HG02642 (cell line): ENCODE measurements around the gene BTBD2.

Experiments
- ATAC-seq: cut with Tn5 transposase; IDR thresholded peaks from one replicate; pipeline ENCODE4 v1.9.1; 2021; ENCODE audit warnings: mild to moderate bottlenecking; ENCODE audit not compliant: unreplicated experiment, poor library complexity

The BTBD2 gene

DNA sequence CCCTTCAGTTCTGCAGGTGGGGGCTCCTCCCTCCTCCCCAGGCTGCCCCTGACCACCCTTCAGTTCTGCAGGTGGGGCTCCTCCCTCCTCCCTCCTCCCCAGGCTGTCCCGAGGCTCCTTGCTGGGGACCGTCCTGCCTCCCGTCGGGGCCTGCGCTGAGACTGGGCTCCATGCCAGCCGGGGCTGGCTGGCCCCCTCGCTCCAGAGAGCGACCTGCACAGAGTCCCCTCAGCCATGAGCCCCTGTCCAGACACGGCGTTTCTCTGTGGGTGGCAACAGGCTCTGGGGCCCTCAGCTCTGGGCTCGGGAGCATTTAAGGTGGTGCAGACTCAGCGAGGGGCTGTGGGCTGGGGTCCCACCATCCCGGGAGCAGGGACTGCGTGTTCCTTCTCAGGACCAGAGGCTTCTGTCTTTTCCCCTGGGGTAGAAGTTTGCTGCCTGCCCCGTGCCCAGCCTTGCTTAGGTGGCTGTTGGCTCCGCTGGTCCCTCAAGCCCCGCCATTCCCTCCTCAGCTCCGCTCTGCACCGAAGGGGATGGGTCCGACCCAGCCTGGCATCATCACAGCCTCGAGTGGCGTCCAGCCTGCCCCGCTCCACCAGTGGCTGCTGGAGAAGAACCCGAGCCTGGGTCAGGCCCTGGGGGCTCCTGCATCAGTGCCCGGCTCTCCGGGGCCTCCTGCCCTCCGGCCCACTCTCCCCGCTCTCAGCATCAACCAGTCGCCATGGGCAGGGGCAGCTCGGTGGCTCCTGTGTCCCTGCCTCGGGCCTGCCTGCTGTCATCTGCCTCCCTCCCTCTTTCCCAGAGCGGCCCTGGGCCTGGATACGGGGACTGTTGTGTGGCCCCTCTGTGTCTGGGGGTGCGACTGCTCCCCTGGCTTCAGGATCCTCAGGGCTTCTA is 47.0 kb downstream of the BTBD2 start:
- ATAC-seq: no peak

DNA sequence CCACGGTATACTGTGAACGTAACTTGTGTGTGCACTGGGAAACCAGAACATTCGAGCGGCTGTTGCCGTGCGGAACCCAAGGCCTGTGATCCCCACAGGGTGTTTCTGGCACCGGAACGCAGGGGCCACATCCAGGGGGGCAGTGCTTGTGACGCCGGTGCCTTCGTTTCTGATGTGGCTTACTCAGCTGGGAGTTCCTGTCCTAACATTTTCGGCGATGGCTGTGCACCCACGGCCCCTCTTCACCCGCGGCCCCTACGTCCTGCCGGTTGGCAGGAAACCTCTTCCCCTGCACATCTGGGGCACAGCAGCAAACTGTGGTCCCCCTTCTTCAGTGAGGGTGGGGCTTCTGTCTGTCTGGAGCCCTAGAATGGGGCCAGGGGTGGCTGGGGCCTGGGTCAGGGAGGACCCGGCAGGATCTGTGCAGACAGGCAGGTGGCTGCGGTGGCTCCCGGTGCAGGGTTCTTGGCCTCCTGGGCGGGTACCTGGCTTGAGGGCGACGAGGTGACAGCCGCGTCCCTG is 48.4 kb downstream of the BTBD2 start:
- ATAC-seq: no peak

DNA sequence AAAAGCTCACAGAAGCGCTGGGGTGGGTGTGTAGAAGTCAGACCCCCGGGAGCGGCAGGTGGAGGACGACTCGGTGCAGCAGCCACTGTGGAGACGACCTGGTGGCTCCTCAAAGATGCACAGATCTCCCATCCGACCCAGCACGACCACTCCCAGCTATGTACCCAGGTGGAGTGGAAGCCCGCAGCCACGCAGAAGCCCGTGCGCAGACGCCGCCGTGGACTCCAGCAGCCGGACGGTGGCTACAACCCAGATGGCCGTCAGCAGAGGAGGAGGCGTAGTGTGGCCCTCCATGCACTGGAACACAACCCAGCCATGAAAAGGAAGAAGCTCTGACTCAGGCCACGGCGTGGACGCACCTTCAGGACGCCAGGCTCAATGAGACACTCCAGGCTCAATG is 52.8 kb downstream of the BTBD2 start:
- ATAC-seq: no peak

DNA sequence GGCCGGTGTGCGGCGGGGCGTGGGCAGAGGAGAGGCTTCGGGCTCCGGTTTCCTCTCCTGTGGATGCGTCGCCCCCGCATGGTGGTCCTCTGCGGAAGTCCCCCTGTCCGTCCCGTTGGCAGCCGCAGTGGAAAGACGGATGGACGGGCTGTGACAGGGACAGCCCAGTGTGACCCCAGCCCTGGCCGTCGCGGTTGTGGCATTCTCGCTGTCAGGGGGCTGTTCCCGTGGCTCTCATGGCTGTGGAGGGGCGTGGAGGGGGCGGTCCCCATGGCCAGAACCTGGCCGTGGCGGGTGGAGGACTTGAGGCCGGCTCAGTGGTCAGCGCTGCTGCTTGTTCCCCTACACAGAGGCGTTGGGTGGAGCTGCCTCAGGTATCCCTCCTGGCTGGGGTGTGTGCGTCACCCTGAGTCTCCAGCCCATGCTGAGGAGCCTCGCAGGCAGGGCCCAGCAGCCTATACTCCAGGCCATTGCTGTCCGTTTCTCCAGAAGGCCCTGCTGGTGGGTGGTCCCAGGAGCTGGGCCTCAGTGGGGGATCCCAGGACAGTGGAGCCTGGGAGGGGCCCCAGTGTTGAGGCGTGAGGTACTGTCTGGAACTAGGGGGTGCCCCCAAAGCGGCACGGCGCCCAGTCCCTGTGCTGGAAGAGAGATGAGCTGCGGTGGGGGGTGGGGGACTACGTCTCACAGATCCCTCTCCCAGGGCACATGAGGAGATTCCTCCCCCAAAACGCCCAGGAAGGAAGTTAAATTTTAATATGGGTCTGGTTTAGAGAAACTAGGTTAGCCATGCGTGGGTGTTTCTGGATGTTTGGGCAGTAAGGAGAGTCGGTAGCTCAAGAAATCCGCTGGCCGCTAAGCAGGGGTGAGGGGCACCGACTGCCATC is 54.3 kb downstream of the BTBD2 start:
- ATAC-seq: no peak

DNA sequence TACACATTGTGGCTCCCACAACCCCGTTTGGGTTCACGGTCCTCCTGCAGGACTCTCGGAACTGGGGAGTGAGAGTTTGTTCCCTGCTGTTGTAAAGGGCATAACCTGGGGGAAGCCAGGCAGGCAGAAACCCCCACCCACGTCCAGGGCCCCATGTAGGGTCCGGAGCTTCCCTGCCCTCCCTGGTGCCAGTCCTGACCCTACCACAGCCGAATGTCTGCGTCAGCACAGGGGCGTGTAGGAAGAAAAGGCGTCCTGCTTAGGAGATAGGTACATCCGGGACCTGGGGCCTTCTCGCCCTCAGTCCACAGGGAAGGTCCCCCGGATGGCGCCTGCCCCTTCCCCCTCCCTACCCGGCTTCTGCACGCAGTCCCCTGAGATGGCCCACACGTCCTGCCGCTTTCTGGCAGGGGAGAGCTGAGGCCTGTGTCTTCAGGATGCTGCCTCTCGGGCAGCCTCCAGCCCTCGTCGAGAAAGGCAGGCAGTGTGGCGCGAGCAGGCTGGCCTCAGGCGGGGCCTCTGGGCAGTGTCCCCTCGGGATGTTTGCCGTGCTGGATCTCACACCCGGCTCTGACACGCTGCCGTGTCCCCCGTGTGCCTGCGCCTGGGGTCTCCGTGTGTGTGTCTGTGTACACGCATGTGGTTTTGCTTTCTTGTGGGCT is 55.5 kb downstream of the BTBD2 start:
- ATAC-seq: no peak

DNA sequence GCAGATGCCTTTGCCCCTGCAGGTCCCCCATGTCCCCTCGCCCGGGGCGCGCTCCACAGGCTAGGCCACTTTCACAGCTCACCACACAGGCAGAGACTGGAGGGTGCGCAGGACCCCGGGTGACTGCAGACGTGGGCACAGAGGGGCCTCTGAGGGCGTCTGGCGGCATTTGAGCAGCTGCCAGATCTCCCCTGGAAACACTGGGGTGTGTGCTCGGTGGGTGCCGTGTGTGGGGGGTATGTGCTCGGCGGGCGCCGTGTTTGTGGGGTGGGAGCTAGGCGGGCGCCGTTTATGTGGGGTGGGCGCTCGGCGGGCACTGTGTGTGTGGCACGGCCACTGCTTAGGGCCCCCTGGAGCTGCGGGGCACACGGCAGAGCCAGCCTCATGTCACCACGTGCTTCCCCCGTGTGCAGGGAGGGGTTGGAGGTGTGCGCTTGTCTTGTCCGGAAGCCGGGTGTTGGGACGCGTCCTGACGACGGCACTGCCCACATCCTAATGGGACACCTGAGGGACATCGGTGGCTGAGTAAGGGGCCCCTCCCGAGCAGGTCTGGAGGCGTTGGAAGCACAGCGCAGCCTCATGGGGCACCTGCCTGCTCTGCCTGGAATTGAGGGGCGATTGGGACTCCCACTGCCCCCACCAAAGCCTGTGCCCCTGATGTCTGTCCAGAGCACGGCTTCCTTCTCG is 57.8 kb downstream of the BTBD2 start:
- no peak for ATAC-seq

DNA sequence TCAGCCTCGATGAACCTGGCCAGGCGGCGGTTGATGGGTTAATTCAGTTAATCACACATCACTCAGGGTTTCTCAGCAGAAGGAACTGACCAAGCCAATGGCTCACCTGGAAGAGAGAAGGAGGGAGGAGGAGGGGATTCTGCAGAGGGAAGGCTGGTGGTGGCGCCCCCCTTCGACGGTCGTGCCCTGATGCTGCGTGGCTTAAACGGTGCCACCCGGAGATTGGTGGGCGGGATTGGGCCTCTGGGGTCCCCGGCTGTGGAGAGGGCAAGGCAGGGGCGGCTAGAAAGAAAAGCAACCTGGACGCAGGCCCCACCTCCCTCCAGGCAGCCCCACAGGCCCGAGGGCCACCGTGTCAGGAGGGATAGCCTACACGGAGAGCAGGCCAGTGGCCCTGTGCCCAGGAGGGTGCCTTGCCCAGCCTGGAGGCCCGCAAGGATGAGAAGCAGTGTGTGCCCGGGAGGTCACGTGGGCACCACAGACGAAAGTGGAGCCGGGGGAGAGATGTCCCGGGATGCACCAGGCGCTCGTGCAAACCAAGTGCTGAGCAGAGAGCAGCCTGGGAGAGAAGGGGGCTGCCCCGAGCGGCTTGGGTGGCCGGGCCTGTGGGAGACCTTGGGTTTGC is 58.5 kb downstream of the BTBD2 start:
- no peak for ATAC-seq

DNA sequence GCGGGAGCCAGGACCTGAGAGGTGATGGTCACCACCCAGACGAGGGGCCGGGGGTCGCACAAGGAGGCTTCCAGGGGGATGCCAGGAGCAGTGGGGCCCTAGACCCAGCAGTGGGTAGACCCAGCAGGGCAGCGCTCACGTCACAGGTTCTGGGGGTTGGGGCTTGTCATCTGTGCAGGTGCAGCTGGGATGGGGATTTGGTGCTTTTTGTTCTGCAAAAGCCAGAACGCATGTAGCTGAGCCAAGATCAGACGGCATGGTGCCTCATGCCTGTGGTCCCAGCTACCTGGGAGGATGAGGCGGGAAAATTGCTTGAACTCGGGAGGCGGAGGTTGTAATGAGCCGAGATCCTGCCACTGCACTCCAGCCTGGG is 59.4 kb downstream of the BTBD2 start:
- no peak for ATAC-seq

DNA sequence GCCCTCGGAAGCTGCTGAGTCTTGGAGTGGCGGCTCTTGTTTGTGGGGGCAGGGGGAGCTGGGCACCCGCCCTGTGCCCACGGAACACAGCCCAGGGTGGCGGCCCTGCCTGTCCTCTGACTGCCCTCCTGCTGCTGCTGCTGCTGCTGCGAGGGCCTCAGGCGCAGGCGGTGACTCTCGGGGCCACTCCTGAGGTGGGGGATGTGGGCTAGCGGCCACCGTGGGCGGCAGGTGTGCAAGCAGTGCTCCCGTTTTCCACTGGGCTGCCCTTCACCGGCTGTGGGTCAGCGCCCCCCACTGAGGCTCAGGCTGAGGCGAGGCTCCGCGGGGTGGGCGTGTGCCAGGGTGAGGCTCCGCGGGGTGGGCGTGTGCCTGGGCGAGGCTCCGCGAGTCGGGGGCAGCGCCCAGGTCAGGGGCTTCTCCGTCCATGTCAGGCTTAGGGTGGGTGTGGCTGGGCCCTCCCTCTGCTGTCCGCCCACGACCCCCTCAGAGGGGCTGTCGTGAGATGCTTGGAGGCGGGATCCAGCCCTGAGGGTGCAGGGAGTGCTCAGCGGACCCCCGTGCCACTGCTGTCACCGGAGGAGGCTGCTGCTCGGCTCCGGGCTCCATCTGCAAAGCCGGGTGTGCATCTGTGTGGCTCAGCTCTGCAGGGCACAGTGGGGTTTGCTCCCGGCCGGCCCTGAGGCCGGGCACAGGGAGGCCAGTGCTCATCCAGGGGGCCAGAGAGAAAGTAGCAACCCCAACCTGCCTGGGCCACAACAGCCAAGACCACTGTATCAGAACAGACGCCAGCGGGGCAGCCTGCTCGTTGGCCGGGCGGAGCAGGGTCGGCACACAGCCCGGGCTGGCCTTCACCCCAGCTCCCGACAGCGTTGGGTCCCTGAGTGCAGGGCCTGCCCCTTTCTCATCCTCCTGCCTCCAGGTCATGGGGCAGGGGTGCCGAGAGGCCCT is 60.1 kb downstream of the BTBD2 start:
- no peak for ATAC-seq

DNA sequence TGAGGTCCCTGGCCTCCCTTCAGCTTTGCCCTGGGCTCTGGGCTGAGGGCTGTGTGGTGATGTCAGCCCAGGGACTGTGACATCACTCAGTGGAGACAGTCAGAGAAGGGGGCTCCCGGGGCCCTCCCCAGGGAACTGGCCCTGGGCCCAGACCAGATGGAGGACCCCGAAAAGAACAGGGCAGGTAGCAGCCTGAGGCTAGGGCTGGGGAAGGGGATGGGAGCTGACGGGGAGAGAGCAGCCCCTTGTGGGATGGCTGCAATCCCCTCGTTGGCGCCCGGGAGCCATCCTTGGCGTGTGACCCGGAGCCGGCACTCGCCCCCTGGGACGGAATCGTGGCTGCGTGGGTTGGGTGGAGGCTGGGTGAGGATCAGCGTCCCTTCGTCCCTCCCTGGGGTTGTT is 61.0 kb downstream of the BTBD2 start:
- no peak for ATAC-seq

DNA sequence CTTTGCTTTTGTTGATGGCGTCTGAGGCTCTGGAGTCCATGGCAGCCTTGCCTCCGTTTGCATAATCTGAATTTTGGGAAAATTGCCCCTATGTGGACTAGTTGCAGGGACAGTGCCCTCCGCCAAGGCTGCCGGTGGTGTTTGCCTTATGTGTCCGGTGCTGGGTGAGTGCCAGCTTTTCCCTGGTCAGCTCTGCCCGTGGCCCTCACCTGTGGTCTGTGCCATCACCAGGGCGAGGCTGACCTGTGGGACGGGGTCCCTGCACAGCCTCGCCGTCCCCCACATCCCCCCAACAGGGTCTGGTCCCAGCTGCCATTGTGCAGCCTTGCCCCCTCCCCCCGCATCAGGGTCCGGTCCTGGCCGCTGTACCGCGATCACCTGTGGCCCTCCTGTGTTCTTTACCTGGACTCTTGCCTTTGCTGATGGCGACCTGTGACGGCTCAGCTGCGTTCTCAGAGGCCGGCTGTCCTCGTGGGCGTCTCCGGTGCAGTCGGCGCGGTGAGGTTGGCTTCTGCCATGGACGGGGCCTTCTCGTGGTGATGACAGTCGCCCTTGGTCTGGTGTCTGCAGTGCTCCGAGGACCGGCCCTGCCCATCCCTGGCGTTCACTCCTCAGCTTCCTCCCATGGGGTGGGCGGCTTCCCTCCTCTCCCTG is 61.9 kb downstream of the BTBD2 start:
- ATAC-seq: no peak

DNA sequence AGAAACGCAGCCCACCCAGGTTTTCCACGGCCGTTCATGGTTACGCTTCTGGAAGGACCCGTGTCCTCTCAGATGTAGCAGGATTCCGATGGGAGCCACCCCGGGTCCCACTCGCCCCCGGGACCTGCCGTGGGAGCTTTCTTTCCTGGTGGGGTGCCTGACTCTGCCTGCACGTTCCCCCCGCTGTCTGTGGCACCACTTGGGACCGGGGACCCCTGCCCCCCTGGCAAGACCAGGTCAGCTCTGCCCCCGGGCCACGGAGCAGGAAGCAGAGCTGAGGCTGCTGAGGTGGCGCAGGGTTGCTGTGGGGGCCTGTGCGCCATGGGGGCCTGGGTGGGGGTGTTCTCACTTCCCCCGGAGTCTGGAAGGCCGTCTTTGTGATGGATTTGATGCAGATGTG is 62.5 kb downstream of the BTBD2 start:
- ATAC-seq: no peak

DNA sequence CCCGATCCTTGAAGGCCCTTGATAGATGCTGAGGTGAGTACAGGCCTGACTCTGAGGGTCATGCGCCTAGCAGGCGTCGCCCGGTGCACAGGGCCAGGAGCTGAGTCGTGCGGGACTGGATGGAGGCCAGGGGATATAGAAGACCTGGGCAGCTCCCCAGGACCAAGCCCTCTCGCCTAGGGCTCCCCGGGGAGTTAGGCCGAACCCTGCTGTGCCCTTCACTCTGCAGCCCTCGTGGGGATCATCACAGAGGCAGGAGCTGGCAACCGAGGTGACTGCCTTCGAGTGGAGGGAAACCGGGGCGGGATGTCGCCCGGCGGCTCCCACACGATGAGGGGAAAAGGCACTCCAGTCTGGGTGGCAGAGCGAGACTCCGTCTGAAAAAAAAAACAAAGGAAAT is 62.9 kb downstream of the BTBD2 start:
- no peak for ATAC-seq

DNA sequence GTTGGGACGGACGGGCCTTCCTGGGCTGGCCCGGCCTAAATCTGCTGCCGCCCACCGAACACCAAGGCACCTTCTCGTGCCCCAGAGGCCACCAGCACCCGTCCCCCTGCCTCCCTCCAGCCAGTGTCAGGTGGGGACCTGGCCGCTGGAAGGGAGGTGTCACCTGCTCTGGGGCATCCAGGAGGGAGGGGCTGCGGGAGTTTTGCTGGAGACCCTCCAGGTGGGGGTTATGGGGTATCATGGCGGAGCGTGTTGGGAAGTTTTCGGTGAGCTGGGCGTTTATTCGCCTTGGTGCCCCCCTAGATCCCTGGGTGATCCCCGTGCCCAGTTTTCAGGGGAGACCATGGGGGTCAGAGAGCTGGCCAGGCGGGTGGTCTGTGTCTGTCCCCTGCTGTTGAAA is 64.9 kb downstream of the BTBD2 start:
- ATAC-seq: no peak

DNA sequence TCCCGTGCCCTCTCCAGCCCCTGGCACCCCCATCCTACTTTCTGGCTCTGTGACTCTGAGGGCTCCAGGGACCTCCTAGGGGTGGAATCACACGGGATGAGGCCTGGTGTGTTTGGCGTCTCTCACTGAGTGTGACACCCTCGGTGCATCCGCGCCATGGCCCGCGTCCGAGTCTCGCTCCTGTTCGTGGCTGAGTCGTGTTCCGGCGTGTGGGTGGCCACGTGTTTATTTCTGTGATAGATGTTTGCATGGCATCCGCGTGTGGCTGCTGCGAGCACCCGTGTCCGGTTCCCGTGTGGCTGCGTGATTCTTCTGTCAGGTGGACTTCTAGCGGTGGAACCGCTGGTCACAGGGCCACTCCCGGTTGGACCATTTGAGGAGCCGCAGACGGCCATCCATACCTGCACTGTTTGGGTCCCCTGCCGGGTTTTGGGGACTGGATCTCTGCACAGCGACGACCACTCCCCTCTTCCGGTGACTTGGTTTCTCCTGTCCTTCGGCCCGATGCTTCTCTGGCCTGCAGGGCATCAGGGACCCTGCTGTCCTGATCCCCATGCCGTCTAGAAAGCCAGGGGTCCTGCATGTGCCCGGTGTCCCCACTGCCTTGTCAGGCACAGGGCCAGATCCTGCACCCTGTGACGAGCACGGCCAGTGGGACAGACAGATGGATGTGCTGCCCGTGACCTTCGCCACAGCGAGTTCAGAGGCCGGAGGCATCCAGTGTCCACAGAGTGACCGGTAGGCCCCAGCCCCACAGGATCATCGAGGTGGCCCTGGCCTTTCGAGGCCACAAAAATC is 66.0 kb downstream of the BTBD2 start:
- no peak for ATAC-seq

DNA sequence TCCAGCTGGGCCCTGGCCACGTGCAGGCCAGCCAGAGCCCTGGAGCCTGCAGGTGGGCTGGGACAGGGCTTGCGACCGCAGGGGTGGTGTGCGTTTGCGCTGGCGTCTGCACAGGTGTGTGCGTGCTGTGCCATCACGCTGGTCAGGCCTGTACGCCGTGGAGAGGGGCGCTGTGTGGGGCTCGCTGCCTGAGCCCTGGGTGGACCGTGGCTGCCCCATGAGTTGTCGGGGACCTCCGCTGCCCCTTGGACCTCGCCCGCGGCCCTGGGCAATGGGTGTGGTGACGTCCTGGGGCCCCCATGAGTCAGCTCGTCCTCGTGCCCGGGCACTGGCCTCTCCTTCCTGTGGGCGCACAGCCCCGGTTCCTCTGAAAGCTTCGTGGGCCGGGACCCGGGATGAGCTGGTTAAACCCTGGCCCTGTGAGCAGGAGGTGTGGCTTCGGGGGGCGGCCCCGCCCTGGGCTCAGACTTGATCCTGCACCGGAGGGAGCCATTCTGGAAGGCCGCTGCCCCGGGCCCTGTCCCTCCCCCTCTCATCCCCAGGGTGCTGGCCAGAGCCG is 67.8 kb downstream of the BTBD2 start:
- ATAC-seq: no peak

DNA sequence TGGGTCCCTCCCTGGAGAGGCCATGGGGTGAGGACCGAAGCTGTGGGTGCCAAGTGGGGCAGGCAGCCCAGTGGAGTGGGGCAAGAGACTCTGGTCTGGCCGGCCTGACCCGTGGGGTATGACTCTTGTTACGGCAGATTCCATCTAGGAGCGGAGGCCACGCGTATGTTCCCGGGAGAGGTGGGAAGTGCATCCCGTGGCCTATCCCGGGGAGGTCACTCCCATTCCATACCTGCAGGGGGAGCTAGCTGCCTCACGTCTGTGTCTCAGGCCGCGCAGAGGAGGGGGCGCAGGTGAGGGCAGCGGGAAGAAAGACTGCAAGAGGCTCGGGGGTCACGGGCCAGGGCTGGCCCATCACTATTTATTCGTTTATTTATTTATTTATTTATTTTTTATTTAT is 69.6 kb downstream of the BTBD2 start:
- ATAC-seq: no peak
